Measurements from ENCODE around the gene RRP8. TPM values are rescaled to one million over a fixed set of nuclear protein-coding genes. Genes with fewer than 3 reads are reported as not detected.

Gene RRP8
- total RNA-seq, 4 donors from 2014 or later: 13.9 to 34.1 (median 18.2) TPM

DNA sequence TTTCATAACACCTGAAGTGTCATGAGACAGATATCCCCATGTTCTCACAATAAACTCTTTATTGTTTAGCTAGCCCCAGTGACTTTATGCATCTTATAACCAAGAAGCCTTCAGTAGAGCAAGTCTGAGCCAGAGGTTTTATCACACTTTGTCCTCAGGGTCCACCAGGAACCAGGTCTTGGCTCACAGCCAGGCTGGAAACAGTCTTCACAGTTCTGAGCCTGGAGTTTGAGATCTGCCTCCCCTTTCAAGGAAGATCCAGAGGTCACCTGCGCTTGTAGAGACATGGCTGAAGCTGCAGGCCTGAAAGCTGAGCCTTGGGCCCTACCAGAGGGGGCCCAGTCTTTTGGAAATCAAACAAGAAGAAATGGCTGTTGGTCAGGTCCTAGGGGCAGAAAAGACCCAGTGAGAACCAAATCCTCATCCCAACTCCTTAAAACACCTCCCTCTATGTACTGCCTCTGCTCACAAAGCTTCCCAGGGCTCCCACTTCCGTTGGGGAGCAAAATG is 3.5 kb downstream of the RRP8 start:
- H3K27ac ChIP-seq: no peak overlapping the region
- H3K4me3 ChIP-seq: no peak overlapping the region
- peaks cover 0 to 69% (median 24%) of the 10 kb centered on the region in 4 donors for H3K4me1 ChIP-seq
- peak in 1 of 2 donors; percentile 4 for DNase-seq (ENCODE audit: low spot score in 2 of 2)
- TF ChIP-seq EP300 (IDR thresholded peaks at IDR 0.05) (no peak), POLR2A (IDR thresholded peaks at IDR 0.05) (no peak)
- TF ChIP-seq, protein P1, sequence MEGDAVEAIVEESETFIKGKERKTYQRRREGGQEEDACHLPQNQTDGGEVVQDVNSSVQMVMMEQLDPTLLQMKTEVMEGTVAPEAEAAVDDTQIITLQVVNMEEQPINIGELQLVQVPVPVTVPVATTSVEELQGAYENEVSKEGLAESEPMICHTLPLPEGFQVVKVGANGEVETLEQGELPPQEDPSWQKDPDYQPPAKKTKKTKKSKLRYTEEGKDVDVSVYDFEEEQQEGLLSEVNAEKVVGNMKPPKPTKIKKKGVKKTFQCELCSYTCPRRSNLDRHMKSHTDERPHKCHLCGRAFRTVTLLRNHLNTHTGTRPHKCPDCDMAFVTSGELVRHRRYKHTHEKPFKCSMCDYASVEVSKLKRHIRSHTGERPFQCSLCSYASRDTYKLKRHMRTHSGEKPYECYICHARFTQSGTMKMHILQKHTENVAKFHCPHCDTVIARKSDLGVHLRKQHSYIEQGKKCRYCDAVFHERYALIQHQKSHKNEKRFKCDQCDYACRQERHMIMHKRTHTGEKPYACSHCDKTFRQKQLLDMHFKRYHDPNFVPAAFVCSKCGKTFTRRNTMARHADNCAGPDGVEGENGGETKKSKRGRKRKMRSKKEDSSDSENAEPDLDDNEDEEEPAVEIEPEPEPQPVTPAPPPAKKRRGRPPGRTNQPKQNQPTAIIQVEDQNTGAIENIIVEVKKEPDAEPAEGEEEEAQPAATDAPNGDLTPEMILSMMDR (IDR thresholded peaks at IDR 0.05): no peak
- no peaks in the 10 kb centered on the region for H3K9me3 ChIP-seq
- H3K36me3 ChIP-seq: peaks cover 4 to 63% (median 10%) of the 10 kb centered on the region in 3 donors
- WGBS, 2 donors: 85 to 87% methylated on average over 2 of the region's 2 CpGs
- no peaks in the 10 kb centered on the region for H3K27me3 ChIP-seq

DNA sequence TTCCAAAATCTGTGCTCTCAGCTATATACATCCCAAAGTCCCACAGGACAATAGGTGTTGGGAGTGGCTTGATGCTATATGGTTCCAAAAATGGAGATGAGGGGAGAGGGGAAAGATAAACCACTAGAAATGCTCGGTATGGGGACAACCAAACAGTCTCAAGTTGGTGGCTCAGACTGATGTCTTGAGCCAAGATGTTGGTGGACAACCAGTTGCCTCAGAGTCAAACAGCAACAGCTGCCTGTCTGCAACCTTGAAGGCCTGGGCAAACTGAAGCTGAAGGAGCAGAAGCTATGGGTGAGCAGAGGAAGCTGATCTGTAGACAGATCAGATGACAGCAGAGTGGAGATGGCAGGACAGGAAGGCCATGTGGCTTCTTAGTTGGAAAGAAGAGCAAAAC is 4.0 kb downstream of the RRP8 start:
- TF ChIP-seq, protein P1 (IDR thresholded peaks at IDR 0.05): no peak
- TF ChIP-seq EP300 (IDR thresholded peaks at IDR 0.05) (no peak), POLR2A (IDR thresholded peaks at IDR 0.05) (no peak)
- Histone ChIP-seq H3K9me3 (no peaks in the 10 kb centered on the region), H3K36me3 (peaks cover 4 to 68% (median 10%) of the 10 kb centered on the region in 3 donors), H3K4me1 (peaks cover 0 to 64% (median 20%) of the 10 kb centered on the region in 4 donors), H3K27me3 (no peaks in the 10 kb centered on the region), H3K4me3 (no peak overlapping the region), H3K27ac (no peak overlapping the region)
- no peak for DNase-seq (ENCODE audit: low spot score in 2 of 2)
- WGBS, 2 donors: 90 to 94% methylated on average over 1 of the region's 1 CpG

DNA sequence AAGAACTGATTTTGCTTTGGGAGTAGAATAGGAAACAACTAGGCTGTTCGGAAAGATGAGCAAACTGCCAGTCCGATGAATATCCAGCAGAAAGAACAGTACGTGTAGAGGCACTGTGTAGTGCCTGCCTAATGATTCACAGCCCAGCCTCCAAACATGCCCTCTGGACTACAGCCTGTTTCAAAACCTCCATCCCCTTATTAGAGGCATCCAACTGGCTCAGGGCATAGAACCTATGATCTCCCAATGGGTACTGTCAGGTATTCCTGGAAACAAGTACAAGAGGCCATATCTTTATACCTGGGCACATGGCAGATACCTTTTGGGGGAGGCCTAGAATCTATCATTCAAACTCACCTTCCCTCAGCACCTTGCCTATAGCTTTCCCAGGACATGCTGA is 4.9 kb downstream of the RRP8 start:
- Histone ChIP-seq H3K27me3 (no peaks in the 10 kb centered on the region), H3K36me3 (peaks cover 4 to 73% (median 10%) of the 10 kb centered on the region in 3 donors), H3K9me3 (no peaks in the 10 kb centered on the region), H3K27ac (no peak overlapping the region), H3K4me3 (no peak overlapping the region), H3K4me1 (peaks cover 0 to 64% (median 20%) of the 10 kb centered on the region in 4 donors)
- WGBS, 2 donors: 90 to 93% methylated on average over 3 of the region's 3 CpGs
- no peak for DNase-seq (ENCODE audit: low spot score in 2 of 2)
- no peak for TF ChIP-seq POLR2A (IDR thresholded peaks at IDR 0.05)
- TF ChIP-seq, protein P1 (IDR thresholded peaks at IDR 0.05): no peak

DNA sequence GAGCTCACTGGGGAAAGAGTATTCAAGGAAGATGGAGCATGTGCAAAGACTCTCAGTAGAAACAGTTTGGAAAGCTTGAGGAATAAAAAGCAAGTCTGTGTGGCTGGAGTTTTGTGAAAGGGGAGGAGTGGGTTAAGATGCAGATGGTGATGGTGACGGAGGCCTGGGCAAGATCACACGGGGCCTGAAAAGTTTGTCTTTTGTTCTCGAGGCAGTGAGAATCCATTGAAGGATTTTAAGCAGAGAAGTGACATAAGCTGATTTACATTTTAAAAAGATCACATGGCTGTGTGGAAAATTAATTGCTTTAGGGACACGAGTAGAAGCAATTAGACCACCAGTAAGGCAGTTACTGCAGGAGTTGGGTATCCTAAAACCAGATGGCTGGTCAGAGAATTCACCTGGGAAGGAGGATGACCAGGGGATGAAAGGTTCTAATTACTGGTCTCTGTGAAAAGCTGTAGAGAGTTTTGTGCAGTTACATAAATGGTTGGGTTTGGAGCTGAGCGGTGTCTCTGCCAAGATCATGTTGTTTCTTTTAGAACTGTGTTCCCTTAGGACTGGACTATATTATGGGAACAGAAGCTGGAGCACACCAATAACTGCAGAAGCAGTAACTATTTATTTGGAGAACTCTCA is 7.1 kb downstream of the RRP8 start:
- peaks cover 0 to 48% (median 8%) of the 10 kb centered on the region in 4 donors for H3K4me1 ChIP-seq
- H3K9me3 ChIP-seq: no peaks in the 10 kb centered on the region
- peak in 1 of 2 donors; percentile 3 for DNase-seq (ENCODE audit: low spot score in 2 of 2)
- H3K4me3 ChIP-seq: no peak overlapping the region
- H3K36me3 ChIP-seq: peaks cover 4 to 80% (median 10%) of the 10 kb centered on the region in 3 donors
- TF ChIP-seq POLR2A (IDR thresholded peaks at IDR 0.05) (no peak), EP300 (IDR thresholded peaks at IDR 0.05) (no peak)
- TF ChIP-seq, protein P1 (IDR thresholded peaks at IDR 0.05): no peak
- peak overlapping the region in 2 of 4 donors; percentile 48 to 60 for H3K27ac ChIP-seq
- WGBS, 2 donors: 17 to 23% methylated on average over 5 of the region's 5 CpGs
- H3K27me3 ChIP-seq: no peaks in the 10 kb centered on the region

DNA sequence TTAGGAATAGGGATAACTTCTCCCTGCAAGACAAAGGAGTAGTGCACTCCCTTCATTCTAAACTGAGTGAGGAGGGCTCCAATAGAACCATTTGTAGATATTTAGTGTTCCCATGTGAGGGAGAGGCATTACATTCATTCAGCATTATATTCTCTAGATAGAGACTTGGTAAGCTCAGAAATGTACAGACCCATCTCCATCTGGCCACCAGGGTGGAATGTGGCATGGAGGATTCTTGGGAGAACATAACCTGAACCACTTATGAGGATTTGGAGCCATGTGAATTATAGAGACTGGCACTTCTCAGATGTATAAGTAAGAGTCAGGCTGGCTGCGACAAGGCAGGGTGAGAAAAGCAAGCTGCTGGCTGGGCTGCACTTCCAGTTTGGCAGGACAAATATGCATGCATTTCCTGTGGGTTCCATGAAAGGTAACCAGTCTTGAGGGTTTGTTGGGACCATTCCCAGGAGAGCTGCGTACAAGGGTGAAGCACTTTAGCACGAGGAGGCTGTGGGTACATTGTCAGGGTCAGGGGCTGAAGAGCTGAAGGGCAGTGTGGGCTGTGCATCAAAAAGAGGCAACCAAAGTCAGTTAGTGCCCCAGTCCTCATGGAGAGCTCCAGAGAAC is 9.2 kb downstream of the RRP8 start:
- Histone ChIP-seq H3K4me1 (peaks cover 0 to 31% (median 8%) of the 10 kb centered on the region in 4 donors), H3K4me3 (no peak overlapping the region), H3K9me3 (no peaks in the 10 kb centered on the region), H3K36me3 (peaks cover 0 to 59% (median 2%) of the 10 kb centered on the region in 3 donors), H3K27ac (no peak overlapping the region), H3K27me3 (no peaks in the 10 kb centered on the region)
- WGBS, 2 donors: 77 to 78% methylated on average over 3 of the region's 3 CpGs
- DNase-seq (ENCODE audit: low spot score in 2 of 2): peak in 1 of 2 donors; percentile 3
- TF ChIP-seq, protein P1 (IDR thresholded peaks at IDR 0.05): no peak
- no peak for TF ChIP-seq EP300 (IDR thresholded peaks at IDR 0.05)
- no peak for TF ChIP-seq POLR2A (IDR thresholded peaks at IDR 0.05)

Measured in tibial nerve (tissue), 4 donors.